Retina (tissue), 1 donor: Measurements from ENCODE around the gene GLTP.

Experiments
- DNase-seq: peaks from one replicate; pipeline ENCODE4 v3.0.0-alpha.2; 2016

GLTP gene

DNA sequence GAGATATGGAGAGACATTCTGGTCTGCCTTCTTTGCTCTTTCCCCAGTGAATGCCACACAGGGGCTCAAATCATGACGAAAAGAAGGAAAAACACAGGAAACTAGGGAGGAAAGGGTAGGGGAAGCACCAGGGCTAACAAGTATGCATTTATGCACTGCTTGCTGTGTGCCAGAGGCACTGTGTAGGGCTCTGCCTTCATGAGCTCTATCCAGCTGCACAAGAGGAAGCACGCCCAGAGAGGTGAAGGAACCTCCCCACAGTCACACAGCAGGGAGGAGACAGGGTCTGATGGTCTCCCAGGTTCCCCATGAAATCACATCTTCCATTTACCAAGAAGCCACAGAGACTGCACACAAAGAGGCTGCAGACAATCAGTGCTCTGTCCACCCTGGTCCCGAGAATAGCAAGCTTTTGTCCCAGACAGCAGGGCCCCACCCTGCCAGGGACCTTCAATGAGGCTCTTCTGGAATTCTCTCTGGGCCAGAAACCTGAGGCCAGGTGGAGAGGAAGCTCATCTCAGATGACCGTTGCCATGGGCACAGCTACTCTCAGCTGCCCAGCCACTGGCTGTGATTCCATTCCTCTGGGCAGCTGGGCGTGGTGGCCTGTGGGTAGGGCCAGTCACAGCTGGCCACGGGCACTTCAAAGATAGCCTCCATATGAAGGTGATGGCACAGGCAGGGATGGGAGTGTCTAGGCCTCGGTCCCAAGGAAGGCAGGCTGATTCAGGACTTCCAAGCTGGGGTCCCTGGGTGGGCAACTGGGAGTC, 39.9 kb downstream of the GLTP start:
- no peak for DNase-seq

DNA sequence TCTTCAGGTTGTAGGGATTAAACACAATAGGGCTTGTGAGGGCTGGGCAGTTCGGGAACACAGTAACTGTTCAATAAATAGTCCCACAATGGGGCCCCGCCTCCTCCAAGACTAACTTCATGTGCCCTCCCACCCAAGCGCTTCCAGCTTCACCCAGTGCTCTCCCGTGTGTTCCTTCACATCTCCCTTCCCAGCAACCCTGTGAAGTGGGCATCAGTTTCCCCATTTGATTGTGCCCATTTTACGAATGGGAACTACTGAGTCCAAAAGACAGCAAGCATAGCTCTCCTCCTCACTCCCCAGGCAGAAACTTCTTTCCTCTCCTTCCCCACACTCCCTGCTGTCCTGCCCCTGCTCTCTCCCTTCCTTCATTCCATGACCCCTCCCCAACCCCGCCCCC, 40.9 kb downstream of the GLTP start:
- DNase-seq, result no peak

DNA sequence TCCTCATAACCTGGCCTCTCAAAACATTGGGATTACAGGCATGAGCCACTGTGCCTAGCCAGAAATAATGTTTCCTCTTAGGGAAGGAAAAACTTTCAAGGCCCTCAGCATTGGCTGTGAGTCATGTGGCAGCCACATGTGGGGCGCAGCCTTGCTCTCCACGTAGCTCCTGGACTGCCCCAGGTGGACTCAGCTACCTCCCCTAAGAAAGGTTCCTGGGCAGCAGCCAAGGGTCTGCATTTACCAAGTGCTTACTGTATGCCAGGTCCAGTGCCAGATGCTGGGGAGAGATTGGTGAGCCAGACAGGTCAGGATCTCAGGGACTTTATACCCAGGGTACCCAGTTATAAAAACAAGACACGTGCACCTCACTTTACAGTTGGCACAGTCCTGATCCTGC, 43.4 kb downstream of the GLTP start:
- no peak for DNase-seq

DNA sequence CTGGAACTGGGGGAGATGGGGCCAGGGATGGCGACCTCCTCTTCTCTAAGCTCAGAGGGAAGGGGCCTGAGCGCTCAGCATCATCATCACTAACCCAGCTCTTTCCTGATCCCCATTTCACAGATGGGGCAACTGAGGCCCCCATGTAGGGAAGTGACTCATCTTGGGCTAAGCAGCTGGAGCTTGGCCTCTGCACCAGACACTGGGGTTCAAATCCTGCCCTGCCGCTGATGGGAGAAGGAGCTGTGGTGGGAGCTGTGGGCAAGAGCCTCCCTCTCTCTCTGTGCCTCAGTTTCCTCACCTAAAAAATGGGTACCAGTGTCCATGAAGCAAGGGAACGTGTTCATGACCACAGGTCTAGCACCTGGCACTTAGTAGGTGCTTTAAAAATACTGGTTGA, 44.5 kb downstream of the GLTP start:
- DNase-seq, result no peak

DNA sequence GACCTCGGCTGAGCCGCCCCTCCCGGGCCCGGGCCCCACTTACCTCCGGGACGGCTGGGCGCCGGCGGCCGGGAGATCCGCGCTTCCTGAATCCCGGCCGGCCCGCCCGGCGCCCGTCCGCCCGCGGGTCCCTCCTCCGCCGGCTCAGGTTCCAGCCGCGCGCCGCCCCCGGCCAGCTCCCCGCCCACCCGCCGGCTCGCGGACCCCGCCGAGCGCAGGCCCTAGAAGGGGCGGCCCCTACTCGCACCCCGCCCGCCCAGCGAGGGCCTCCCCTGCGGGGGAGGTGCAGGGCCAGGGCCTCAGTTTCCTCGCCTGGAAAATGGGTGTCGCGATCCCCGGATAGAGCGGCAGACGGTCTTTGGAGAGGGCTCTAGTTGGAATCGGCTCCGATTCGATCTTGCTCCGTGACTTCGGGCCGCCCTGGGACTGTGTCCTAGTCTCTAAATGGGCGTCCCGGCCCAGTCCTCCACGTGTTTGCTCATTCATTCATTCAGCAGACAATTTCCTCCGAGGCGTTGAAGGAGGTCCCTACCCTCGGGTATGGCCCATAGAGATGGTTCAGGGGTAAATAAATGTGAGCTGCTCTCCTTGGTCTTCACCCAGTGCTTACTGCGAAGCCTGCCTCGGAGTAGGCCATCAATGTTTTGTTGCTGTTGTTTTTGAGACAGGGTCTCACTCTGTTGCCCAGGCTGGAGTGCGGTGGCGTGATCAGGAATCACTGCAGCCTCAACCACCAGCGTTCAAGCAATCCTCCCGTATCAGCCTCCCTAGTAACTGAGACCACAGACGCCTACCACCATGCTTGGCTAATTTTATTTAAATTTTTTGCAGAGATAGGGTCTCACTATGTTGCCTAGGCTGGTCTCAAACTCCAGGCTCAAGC, 46.8 kb downstream of the GLTP start, which contains the start of gene TRPV4:
Gene TRPV4 (minus strand): TSS at position 92 of the 883 bp plus-strand sequence. CDS start 18,602 bp downstream, outside the sequence.
- DNase-seq, result no peak

DNA sequence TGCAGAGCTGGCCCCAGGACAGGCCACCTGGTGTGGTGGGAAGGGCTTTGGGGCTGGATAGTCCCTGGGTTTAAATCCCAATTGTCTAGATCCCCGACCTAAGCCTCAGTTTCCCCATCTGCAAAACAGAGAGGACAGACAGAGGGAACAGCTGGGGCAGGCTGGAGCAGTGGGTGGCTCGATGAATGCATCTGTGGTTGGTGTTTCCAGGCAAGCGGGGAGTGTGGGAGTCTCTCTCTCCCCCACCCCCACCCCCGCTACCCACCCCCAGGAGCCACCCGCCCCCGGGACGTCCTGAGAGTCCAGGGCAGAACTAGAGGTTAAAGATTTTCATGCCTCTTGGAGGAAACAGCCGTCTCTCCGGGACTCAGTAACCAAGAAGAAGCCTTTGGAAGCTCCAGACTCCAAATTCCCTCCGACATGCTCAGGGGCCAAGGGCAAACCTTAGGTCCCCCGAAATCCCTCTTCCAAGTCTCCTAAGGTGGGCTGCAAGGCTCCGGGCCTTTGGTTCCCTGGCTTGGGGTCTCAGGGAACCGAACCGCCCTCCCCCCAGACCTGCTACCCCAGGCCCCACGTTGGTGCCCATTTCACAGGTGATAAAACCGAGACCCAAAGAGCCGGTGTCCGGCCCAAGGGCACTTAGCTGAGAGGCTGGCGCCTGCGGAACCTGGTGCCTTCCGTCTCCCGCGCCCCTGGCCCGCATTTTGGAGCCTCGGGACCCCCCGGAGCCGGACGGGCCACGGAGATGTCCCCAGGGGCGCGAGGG, 47.6 kb downstream of the GLTP start:
- no peak for DNase-seq

DNA sequence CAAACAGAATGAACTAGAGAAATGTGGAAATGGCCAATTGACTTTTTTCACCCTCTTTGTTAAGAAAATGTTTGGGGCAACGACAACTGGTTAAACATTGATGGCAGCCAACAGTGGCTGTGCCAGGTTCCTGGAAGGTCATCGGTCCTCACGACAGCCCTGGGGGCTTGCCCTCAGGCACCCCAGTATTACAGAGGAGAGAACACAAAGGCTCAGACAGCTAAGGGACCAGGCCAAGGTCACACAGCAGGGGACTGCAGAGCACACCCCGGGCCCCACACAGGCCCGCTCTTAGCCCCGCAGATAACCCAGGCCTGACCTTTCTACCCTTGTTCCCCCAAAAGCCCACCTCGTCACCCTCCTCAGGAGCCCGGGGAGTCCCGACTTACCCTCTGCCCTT, 48.4 kb downstream of the GLTP start:
- DNase-seq, result no peak

DNA sequence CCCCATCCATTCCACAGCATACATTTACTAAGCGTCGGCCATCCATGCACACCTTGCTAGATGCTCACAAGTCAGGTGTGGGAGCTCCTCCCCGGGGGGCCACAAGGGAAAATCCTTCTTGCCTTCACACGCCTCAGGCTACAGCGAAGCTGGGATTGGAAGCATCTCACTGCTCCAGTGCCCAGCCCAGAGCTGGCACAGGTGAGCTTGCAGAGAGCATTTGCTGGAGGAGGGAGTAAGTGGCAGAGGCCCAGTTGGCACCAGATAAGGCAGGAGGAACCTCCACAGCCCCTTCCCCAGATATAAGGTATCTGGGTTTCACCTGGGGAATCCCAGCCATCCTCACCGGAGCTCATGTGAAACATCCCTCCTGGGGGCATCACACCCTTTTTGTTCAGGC, 49.0 kb downstream of the GLTP start:
- no peak for DNase-seq

DNA sequence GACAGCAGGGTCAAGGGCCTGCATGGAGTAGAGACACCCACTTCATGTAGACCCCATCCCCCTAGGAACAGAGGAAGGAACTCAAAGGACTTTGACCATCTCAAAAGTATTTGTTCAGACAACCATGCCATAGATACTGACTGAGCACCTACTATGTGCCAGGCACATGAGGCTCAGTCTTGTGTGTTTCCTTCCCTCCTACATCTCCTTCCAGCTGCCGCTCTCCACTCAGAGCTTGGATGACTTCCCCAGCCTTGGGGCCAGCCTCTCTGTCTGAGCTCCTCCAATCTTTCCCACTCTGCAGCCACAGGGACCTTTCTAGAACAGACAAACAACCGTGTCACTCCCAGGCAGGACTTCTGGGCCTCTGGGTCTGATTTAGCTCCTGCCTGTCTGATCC, 49.6 kb downstream of the GLTP start:
- no peak for DNase-seq

DNA sequence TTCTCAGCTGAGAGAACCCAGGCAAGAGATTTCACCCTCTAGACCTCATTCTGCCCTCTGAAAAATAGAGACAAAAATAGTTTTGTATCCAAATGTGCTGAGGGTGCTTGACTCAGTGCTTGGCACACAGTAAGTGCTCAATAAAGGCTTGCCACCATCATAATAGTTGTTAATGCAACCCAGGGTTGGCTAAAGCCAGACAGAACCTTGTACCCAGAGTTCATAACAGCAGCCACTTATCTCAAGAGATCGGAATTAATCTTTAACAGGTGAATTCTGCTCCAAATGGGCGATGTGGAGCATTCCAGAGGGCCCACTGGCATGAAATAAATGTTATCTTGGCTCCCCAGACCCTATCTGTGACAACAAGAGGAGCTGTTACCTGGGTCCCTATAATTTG, 50.1 kb downstream of the GLTP start:
- no peak for DNase-seq

DNA sequence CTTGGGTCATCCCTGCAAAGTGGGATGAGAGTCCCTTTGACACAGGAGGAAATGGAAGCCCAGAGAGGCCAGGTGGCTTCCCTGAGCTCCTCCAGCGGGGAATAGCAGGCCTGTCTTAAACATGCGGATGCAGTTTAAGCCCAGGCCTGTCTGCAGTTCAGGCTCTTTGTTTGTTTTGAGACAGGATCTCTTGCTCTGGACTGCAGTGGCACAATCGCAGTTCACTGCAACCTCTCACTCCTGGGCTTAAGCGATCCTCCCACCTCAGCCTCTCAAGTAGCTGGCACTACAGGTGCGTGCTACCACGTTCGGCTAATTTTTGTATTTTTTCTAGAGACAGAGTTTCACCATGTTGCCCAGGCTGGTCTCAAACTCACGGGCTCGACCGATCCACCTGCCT, 50.7 kb downstream of the GLTP start:
- no peak for DNase-seq

DNA sequence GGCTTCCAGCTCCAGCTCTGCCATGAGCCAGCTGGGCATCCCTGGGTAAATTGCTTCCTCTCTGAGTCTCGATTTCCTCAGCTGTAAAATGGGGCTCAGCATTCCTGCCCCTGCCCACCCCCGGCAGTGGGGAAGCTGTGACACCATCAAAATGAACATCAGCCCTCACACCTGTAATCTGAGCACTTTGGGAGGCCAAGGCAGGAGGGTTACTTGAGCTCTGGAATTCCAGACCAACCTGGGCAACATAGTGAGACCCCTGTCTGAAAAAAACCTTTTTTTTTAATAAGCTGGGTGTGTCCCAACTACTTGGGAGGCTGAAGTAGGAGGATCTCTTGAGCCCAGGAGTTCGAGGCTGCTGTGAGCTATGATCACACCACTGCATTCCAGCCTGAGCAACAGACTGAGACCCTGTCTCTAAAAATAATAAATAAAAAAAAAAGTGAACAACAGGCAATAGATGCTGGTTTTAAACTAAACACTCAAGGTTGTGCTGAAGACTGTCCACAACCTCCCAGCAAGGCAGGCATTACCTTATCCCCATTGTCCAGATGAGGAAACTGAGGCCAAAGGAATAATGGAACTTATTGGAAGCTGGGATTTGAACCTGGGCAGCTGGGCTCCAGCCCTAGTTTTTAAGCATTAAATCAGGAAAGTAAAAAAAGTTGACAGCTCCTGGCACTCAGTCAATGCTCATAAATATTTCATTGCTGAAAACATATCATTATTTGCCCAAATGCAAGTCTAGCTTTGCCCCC, 51.4 kb downstream of the GLTP start:
- no peak for DNase-seq

DNA sequence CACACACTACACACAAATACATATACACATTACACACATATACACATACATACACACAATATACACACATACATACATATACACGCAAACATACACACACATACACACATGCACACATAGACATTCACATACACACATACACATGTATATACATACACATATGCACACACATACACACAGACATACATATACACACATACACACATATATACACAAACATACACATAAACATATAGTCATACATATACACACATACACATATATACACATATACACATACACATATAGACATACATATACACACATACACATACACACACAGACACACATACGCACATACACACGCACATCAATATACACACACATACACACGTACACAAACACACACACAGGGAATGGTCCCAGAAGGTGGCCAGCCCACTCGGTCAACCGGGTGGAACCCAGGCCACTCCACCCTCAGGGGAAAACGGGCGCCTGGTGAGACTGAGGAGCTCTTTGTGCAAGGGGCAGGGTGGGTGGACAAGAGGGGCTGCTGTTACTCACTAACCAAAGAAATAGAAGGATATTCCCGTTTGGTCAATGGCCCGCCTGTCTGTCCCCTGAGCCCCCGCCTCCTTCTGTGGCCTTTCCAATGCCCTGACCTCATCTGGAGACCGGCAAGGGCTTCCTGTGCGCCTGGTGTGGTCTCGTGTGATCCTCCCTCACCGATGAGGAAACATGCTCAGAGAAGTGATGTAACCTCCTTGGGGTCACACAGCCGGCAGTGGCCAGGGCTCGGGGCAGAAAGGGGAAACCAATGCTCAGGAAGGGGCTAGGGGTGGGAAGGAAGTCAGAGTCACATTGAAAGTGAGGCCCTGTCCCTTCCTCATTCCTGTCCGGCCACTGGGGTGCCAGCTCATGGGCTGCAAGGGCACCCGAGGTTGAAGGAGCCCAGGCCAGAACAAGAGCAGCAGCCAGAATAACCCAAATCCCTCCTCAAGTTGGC, 52.5 kb downstream of the GLTP start:
- no peak for DNase-seq

DNA sequence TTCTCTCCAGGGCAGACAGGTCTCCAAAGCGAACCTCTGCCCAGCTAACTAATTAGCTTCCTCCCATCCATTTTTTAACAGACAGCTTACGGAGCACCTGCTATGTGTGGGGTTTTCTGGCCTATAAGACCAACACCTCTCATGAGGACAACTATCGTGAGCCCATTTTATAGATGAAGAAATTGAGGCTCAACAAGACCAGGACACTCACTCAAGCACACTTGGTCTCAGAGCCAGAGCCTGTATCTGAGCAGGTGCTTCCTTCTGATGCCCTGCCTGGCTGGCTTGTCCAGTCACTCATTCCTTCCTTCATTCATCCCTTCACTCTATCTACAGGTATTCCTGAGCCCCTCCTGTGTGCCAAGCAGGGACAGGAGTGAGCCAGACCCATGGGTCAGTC, 53.3 kb downstream of the GLTP start:
- no peak for DNase-seq

DNA sequence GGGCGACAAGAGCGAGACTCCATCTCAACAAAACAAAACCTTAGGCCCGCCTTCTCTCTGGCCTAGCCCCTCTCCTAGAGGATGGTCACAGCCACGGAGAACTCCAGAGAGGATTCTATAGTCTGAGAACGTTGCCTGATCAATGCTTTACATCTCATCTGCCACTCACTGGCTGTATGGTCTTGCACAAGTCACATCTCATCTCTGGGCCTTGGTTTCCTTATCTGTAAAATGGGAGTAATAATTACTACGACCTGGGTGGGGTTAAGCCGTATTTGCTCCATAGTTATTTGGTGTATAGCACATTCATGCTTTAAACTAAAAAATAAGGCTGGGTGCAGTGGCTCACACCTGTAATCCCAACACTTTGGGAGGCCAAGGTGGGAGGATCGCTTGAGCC, 55.6 kb downstream of the GLTP start:
- no peak for DNase-seq

DNA sequence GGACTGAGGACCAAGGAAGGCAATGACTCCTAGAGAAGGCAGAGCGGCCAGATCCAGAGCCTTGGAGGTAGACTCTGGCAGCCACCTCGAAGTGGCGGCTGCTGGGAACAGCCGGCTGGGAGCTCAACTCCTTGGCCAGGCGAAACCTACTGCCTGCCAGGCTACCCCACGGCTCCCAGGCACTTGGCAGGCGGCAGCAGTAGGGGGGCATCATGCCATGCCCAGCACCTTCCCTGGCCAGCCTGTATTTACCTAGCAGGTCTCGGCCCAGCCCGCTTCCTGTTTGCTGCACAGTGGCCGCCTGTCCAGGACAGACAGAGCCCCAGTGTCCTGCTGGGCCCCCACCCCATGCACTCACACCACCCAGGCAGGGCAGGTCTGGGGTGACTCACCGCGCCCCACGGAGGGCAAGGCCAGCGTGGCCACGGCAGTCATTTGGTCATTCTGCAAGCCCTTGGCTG, 57.4 kb downstream of the GLTP start:
- no peak for DNase-seq

DNA sequence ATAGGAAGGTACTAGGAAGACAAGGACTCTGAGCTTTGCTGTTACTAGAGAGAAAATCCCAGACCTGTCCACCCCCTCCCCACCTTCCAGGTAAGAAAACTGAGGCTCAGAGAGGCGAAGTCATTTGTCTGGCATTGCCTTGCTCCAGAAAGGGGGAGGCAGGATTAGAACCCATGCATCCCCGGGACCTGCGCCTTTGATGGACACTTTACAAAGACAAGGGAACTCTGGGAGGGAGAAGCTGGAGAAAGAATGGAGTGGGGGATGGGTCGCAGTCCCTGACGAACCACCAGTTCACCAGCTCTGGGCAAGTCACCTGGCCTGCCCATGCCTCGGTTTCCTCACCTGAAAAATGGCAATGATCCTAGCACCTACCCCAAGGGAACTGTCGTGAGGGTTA, 57.9 kb downstream of the GLTP start:
- no peak for DNase-seq

DNA sequence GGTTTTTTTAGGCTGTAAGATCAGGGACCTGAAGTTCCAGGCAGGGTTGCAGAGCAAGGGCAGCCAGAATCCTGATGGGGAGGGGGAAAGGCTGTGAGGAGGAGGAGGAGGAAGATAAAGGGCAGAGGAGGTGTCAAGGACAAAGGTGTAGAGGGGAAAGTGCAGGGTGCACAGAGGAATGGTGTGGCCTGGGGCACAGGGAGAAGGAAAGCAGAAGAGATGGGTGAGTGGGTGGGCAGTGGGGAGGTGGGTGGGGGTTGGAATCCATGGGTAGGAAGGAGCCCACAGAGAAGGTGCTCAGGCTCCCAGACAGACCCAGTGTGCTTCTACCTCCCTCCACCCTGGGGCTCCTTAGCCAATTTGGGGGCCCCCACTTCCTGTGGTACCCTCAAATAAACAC, 58.4 kb downstream of the GLTP start:
- DNase-seq, result no peak

DNA sequence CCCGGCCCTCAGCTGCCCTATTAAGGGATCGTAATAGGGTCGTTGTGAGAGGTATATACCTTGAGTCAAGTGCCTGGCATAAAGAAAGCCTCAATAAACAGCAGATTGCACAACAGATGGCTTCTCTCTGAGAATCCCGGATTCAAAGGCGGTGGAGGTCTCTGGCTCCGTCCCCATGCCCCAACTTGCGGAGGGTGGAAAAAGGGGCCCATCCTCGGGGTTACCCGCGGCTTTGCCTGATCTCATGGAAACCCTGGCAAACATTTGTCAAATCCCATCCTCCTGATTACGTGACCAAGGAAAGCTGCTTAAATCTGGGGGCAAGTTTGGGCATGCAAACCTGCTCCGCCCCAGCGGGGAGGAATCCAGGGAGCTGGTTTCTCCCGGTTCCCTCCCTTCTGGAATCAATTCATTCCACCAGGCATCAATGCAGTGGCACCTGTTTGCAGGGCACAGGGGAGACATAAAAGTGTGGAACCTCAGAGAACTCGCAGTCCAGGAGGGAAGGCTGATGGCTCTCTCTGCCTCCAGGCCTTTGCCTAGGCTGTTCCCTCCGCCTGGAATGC, 59.4 kb downstream of the GLTP start:
- no peak for DNase-seq

DNA sequence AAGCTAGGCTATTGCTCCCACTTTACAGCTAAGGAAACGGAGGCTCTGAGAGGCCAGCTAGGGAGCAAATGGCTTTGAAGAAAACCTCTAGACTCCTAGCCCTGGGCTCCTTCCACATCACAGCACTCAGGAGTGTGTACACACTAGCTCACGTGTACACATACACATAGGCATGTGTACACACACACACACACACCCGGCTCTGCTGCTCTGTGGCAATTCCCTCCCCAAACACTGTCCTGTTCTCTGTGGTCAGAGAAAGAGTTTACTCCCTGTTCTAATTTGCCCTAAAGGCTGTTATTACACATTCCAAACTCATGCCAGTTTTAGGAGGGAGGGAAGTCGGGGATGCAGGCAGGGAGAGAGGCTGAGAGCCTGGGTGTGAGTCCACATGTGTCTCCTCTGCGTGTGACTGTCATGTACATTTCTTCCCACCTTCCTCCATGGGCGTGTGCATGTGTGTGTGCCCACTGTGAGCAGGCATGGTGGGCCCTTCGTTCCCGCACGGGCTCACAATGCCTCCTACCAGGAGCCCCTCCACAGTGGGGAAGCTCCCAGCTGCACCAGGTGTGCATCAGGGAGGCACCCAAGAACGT, 61.3 kb downstream of the GLTP start:
- DNase-seq, result no peak

DNA sequence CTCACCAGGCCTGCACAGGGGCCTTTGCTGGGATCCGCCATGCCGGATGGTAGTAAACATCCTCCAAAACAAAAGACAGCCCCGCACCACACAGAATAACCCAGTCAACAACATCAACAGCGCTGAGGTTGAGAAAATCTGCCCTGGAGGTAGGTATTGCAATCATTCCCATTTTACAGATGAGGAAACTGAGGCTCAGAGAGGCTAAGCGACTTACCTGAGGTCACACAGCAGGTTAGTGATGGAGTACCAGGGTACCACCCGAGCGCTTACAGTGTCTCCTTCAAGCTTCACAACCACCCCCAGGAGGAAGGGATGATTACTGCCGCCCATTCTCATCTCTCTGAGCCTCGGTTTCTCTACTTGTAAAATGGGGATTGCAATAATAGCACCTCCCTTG, 62.1 kb downstream of the GLTP start:
- DNase-seq, result no peak
